ENCODE results near the gene SH3RF2.

DNA sequence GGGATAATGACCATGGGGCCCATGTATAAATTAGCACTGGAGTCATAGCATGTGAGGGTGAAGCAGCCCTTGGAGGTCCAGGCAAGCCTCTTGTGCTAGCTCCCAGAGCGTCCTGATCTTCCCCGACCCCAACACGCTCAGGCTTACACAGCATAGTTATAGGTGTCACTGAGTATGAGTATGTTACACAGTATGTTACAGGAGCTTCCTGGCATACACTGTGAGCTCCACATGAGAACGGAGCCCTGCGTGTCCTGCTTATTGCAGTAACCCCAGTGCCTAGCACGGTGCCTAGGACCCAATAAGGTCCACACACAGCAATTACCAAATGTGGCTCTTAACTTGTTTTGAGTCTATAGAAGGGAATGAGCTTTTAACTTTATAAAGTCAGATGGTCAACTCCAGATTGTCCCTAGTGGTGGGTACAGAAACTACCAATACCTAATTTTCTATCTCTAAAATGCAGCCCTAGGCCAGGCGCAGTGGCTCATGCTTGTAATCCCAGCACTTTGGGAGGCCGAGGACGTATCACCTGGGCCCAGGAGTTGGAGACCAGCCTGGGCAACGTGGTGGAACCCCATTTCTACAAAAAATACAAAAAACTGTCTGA, 104.9 kb downstream of the SH3RF2 start:
- TF ChIP-seq CTCF (IDR thresholded peaks at IDR 0.05; ENCODE audit: poor library complexity) (peak; percentile 26), EZH2 (IDR thresholded peaks at IDR 0.05; ENCODE audit: borderline replicate concordance) (no peak)
